Measurements from ENCODE around the gene KLK11. TPM values are rescaled to one million over a fixed set of nuclear protein-coding genes. Genes with fewer than 3 reads are reported as not detected.

Gene KLK11
- total RNA-seq, 1 donor from 2014 or later = not detected

- Mint-ChIP-seq H3K27me3 (ENCODE audit: unreplicated experiment) (peaks cover 14% of the 10 kb centered on the region), H3K36me3 (ENCODE audit: unreplicated experiment) (no peaks in the 10 kb centered on the region), H3K4me1 (ENCODE audit: low read depth, unreplicated experiment) (no peaks in the 10 kb centered on the region), H3K27ac (ENCODE audit: unreplicated experiment) (no peak overlapping the region), H3K4me3 (ENCODE audit: unreplicated experiment) (no peak overlapping the region), H3K9me3 (ENCODE audit: unreplicated experiment) (no peaks in the 10 kb centered on the region)
- TF ChIP-seq CTCF (IDR thresholded peaks at IDR 0.05; ENCODE audit: partially characterized antibody, unreplicated experiment) = no peak
- no peak for DNase-seq
These were observed 47.5 kb downstream of the KLK11 start for GRCh38 chr19:50978772-50979390.

GRCh38 chr19:50977626-50978025, 48.8 kb downstream of the KLK11 start:
- Mint-ChIP-seq H3K27ac (ENCODE audit: unreplicated experiment) (no peak overlapping the region), H3K4me3 (ENCODE audit: unreplicated experiment) (no peak overlapping the region)

GRCh38 chr19:50975766-50976165, 50.6 kb downstream of the KLK11 start:
- DNase-seq = no peak
- no peak for TF ChIP-seq CTCF (IDR thresholded peaks at IDR 0.05; ENCODE audit: partially characterized antibody, unreplicated experiment)
- H3K4me1 Mint-ChIP-seq (ENCODE audit: low read depth, unreplicated experiment) = no peaks in the 10 kb centered on the region
- H3K4me3 Mint-ChIP-seq (ENCODE audit: unreplicated experiment) = no peak overlapping the region
- peaks cover 10% of the 10 kb centered on the region for H3K27me3 Mint-ChIP-seq (ENCODE audit: unreplicated experiment)
- H3K27ac Mint-ChIP-seq (ENCODE audit: unreplicated experiment) = no peak overlapping the region
- no peaks in the 10 kb centered on the region for H3K36me3 Mint-ChIP-seq (ENCODE audit: unreplicated experiment)
- no peaks in the 10 kb centered on the region for H3K9me3 Mint-ChIP-seq (ENCODE audit: unreplicated experiment)

More at GRCh38 chr19:50977626-50978025, 48.8 kb downstream of the KLK11 start:
- TF ChIP-seq CTCF (IDR thresholded peaks at IDR 0.05; ENCODE audit: partially characterized antibody, unreplicated experiment) = no peak
- Mint-ChIP-seq H3K27me3 (ENCODE audit: unreplicated experiment) (peaks cover 12% of the 10 kb centered on the region), H3K4me1 (ENCODE audit: low read depth, unreplicated experiment) (no peaks in the 10 kb centered on the region), H3K36me3 (ENCODE audit: unreplicated experiment) (no peaks in the 10 kb centered on the region), H3K9me3 (ENCODE audit: unreplicated experiment) (no peaks in the 10 kb centered on the region)
- DNase-seq = no peak

- Mint-ChIP-seq H3K4me1 (ENCODE audit: low read depth, unreplicated experiment) (no peaks in the 10 kb centered on the region), H3K27ac (ENCODE audit: unreplicated experiment) (no peak overlapping the region), H3K4me3 (ENCODE audit: unreplicated experiment) (no peak overlapping the region), H3K36me3 (ENCODE audit: unreplicated experiment) (no peaks in the 10 kb centered on the region), H3K9me3 (ENCODE audit: unreplicated experiment) (no peaks in the 10 kb centered on the region), H3K27me3 (ENCODE audit: unreplicated experiment) (peaks cover 8% of the 10 kb centered on the region)
- TF ChIP-seq CTCF (IDR thresholded peaks at IDR 0.05; ENCODE audit: partially characterized antibody, unreplicated experiment) = no peak
- DNase-seq = no peak
These were observed 51.5 kb downstream of the KLK11 start for GRCh38 chr19:50974702-50975556.
